Breast epithelium (tissue), 3 donors: ENCODE measurements around the gene BRAT1.

ENCODE experiments used
- POLR2A ChIP-seq: fragments of 450-650 bp; IDR thresholded peaks from one replicate; pipeline ENCODE4 v1.6.1; 2016; ENCODE audit warnings: antibody characterized with exemption, mild to moderate bottlenecking, moderate library complexity
- POLR2AphosphoS5 ChIP-seq, 3 donors: sonication (generic); formaldehyde crosslinking; IDR thresholded peaks; one replicate each; pipeline ENCODE4 v1.6.1; 2017; ENCODE audit warnings: antibody characterized with exemption in 3 of 3
- TF ChIP-seq, protein P1 (sequence below), 3 donors: fragments of 450-650 bp; IDR thresholded peaks; one replicate each; pipeline ENCODE4 v1.5.1; 2016 to 2017; ENCODE audit warnings: antibody characterized with exemption in 3 of 3, mild to moderate bottlenecking in 3 of 3, moderate library complexity in 3 of 3

DNA sequence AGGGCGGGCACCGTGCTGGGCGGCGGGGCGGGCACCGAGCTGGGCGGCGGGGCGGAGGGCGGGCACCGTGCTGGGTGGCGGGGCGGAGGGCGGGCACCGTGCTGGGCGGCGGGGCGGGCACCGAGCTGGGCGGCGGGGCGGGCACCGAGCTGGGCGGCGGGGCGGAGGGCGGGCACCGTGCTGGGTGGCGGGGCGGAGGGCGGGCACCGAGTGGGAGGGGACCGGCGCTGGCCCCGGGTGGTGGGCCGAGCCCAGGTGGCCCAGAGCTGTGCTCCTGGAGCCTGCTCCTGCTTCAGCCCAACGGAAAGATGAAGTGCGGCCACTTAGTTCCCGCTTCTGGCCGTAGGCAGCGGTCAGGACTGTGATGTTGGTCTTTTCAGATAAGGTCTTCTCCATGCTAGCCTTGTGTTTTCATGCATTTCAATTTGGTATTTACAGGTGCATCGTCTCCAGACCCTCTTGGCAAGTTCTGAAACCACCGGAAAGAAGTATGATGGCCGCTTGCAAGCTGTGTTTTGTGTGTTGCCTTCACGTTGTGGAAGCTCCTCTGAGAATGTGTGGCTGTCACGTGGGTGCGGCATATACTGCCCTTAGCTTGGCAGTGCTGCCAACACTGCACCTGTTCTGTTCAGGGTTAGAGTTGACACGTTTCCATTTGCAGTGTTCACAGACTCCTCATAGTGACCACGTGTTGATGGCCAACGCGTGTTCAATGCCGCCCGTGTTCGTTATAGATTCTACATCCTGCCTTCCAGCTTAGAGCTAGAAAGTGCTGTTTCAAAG, 28.7 kb upstream of the BRAT1 start:
- TF ChIP-seq, protein P1, sequence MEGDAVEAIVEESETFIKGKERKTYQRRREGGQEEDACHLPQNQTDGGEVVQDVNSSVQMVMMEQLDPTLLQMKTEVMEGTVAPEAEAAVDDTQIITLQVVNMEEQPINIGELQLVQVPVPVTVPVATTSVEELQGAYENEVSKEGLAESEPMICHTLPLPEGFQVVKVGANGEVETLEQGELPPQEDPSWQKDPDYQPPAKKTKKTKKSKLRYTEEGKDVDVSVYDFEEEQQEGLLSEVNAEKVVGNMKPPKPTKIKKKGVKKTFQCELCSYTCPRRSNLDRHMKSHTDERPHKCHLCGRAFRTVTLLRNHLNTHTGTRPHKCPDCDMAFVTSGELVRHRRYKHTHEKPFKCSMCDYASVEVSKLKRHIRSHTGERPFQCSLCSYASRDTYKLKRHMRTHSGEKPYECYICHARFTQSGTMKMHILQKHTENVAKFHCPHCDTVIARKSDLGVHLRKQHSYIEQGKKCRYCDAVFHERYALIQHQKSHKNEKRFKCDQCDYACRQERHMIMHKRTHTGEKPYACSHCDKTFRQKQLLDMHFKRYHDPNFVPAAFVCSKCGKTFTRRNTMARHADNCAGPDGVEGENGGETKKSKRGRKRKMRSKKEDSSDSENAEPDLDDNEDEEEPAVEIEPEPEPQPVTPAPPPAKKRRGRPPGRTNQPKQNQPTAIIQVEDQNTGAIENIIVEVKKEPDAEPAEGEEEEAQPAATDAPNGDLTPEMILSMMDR (IDR thresholded peaks at IDR 0.05): no peak
- TF ChIP-seq POLR2A (no peak), POLR2AphosphoS5 (IDR thresholded peaks at IDR 0.05) (no peak)
